GM23338 (cell line): ENCODE data around the gene ALPL. TPM values are rescaled to one million over a fixed set of nuclear protein-coding genes. Genes with fewer than 3 reads are reported as not detected.

Source experiments
- ATAC-seq: fragments of 200-7000 bp; cut with Tn5 transposase; 3 replicates; pipeline ENCODE4 v1.9.1; 2020
- DNase-seq: peaks from one replicate; pipeline ENCODE4 v3.0.0-alpha.2; 2015; ENCODE audit warnings: low spot score
- H2AFZ ChIP-seq: fragments of 200-600 bp; sonication (generic); 2 replicates; pipeline ENCODE4 v1.8.0; 2016; ENCODE audit warnings: antibody characterized with exemption, mild to moderate bottlenecking, moderate library complexity
- H3F3A ChIP-seq: fragments of 200-600 bp; sonication (generic); replicated peaks from 2 replicates; pipeline ENCODE4 v1.8.0; 2017; ENCODE audit warnings: antibody characterized with exemption, mixed run types, low read depth
- H3K27ac ChIP-seq: fragments of 200-600 bp; sonication (generic); 2 replicates; pipeline ENCODE4 v1.6.1; 2016; ENCODE audit warnings: low read depth
- H3K27me3 ChIP-seq: fragments of 200-600 bp; sonication (generic); 2 replicates; pipeline ENCODE4 v1.8.0; 2016; ENCODE audit warnings: mild to moderate bottlenecking, mixed run types, moderate library complexity; ENCODE audit not compliant: insufficient read depth
- H3K36me3 ChIP-seq: fragments of 200-600 bp; sonication (generic); 2 replicates; pipeline ENCODE4 v1.8.0; 2016; ENCODE audit warnings: mild to moderate bottlenecking; ENCODE audit not compliant: insufficient read depth
- H3K4me1 ChIP-seq: fragments of 200-600 bp; sonication (generic); 2 replicates; pipeline ENCODE4 v1.8.0; 2016; ENCODE audit warnings: mild to moderate bottlenecking, moderate library complexity; ENCODE audit not compliant: insufficient read depth
- H3K4me2 ChIP-seq: fragments of 200-600 bp; sonication (generic); 2 replicates; pipeline ENCODE4 v1.7.1; 2017; ENCODE audit warnings: mixed run types
- H3K4me3 ChIP-seq: fragments of 200-600 bp; sonication (generic); 2 replicates; pipeline ENCODE4 v1.6.1; 2016; ENCODE audit warnings: mixed run types
- H3K79me2 ChIP-seq: fragments of 200-600 bp; sonication (generic); replicated peaks from 2 replicates; pipeline ENCODE4 v1.8.0; 2017; ENCODE audit warnings: mild to moderate bottlenecking; ENCODE audit not compliant: insufficient read depth
- H3K9me2 ChIP-seq: fragments of 200-600 bp; sonication (generic); 2 replicates; pipeline ENCODE4 v1.8.0; 2017; ENCODE audit not compliant: insufficient read depth
- H4K20me1 ChIP-seq: fragments of 200-600 bp; sonication (generic); replicated peaks from 2 replicates; pipeline ENCODE4 v1.8.0; 2017; ENCODE audit warnings: mild to moderate bottlenecking; ENCODE audit not compliant: insufficient read depth
- H3K27ac Mint-ChIP-seq: 2 replicates; pipeline ENCODE4 v1.8.0; 2020; ENCODE audit warnings: inconsistent platforms, mild to moderate bottlenecking, moderate library complexity, mixed read lengths
- H3K27me3 Mint-ChIP-seq: 3 replicates; pipeline ENCODE4 v1.8.0; 2022; ENCODE audit warnings: low read depth, mild to moderate bottlenecking, moderate library complexity, mixed read lengths, inconsistent platforms; ENCODE audit not compliant: insufficient read depth, poor library complexity
- H3K36me3 Mint-ChIP-seq: 3 replicates; pipeline ENCODE4 v1.8.0; 2021; ENCODE audit warnings: low read depth, mild to moderate bottlenecking, inconsistent platforms, moderate library complexity, mixed read lengths
- H3K4me1 Mint-ChIP-seq: 3 replicates; pipeline ENCODE4 v1.8.0; 2020; ENCODE audit warnings: mild to moderate bottlenecking, inconsistent platforms, mixed read lengths
- H3K4me3 Mint-ChIP-seq: 3 replicates; pipeline ENCODE4 v1.8.0; 2021; ENCODE audit warnings: moderate library complexity, mild to moderate bottlenecking, inconsistent platforms, mixed read lengths
- H3K9me3 Mint-ChIP-seq: 3 replicates; pipeline ENCODE4 v1.8.0; 2020; ENCODE audit warnings: moderate library complexity, mild to moderate bottlenecking, inconsistent platforms, mixed read lengths
- CREB1 ChIP-seq: fragments of 250-450 bp; sonication (Bioruptor Pico); IDR thresholded peaks from 2 replicates; pipeline ENCODE4 v1.5.0; 2020; ENCODE audit warnings: low read depth, mild to moderate bottlenecking, moderate library complexity
- ETS1 ChIP-seq: IDR thresholded peaks from 2 replicates; pipeline ENCODE4 v1.6.1; 2016; ENCODE audit warnings: antibody characterized with exemption
- NANOG ChIP-seq: IDR thresholded peaks from 2 replicates; pipeline ENCODE4 v1.6.1; 2016; ENCODE audit warnings: antibody characterized with exemption, borderline replicate concordance
- POLR2AphosphoS5 ChIP-seq: IDR thresholded peaks from 2 replicates; pipeline ENCODE4 v1.6.1; 2016; ENCODE audit warnings: antibody characterized with exemption, low read depth
- STAT1 ChIP-seq: IDR thresholded peaks from one replicate; pipeline ENCODE4 v1.6.1; 2016; ENCODE audit warnings: antibody characterized with exemption; ENCODE audit not compliant: unreplicated experiment
- ZNF114 ChIP-seq: fragments of 250-450 bp; sonication (Bioruptor Pico); IDR thresholded peaks from 2 replicates; pipeline ENCODE4 v1.5.0; 2020; ENCODE audit warnings: mild to moderate bottlenecking, moderate library complexity
- polyA plus RNA-seq: library from polyadenylated mRNA; unstranded; fragments of >200 nt; fragmentation: Nextera tagmentation; extraction: Ambion mirVana; gene quantifications from 2 replicates; pipeline ENCODE4 v1.2.1, GENCODE V29; 2016
- total RNA-seq: library from RNA; depleted of rRNA; stranded (reverse); fragments of >200 nt; shearing (Covaris generic); gene quantifications from 2 replicates; pipeline ENCODE4 v1.2.3, GENCODE V29; 2014
- TF ChIP-seq, protein P1 (sequence below): fragments of 250-450 bp; sonication (Bioruptor Pico); IDR thresholded peaks from 2 replicates; pipeline ENCODE4 v1.5.0; 2020; ENCODE audit warnings: mild to moderate bottlenecking, moderate library complexity
- TF ChIP-seq, protein P2 (sequence below), 2 experiments: fragments of 200-600 bp in 1 of 2; sonication (generic) in 1 of 2; conservative IDR thresholded peaks; 2 replicates each; pipeline versions ENCODE4 v1.5.1 to v1.6.1; 2016 to 2017; ENCODE audit warnings: antibody characterized with exemption in 2 of 2, low read depth in 2 of 2, mild to moderate bottlenecking in 2 of 2, moderate library complexity in 1 of 2
- TF ChIP-seq, protein P3 (sequence below): IDR thresholded peaks from one replicate; pipeline ENCODE4 v1.6.1; 2018; ENCODE audit warnings: antibody characterized with exemption; ENCODE audit not compliant: unreplicated experiment

ALPL gene
- total and polyA plus RNA-seq, 2 experiments from 2014 or later: 116 to 187 TPM

DNA sequence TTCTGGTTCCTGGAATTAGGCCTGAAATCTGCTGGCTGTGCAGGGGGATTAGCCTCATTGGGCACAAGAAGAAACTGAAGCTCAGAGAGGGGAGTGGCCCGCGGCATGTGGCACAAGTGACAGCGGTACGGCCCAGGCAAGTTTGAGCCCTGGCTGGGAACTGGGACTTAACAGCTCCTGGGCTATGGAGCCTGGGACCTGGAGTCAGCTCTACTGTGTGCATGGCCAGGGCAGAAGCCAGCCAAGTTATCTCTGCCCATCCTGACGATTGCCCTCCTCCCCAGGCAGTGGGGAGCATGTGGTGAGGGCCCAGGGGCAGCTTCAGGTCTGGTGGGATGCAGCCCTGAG lies 61.3 kb downstream of the ALPL start (continued):
- TF ChIP-seq, protein P1, sequence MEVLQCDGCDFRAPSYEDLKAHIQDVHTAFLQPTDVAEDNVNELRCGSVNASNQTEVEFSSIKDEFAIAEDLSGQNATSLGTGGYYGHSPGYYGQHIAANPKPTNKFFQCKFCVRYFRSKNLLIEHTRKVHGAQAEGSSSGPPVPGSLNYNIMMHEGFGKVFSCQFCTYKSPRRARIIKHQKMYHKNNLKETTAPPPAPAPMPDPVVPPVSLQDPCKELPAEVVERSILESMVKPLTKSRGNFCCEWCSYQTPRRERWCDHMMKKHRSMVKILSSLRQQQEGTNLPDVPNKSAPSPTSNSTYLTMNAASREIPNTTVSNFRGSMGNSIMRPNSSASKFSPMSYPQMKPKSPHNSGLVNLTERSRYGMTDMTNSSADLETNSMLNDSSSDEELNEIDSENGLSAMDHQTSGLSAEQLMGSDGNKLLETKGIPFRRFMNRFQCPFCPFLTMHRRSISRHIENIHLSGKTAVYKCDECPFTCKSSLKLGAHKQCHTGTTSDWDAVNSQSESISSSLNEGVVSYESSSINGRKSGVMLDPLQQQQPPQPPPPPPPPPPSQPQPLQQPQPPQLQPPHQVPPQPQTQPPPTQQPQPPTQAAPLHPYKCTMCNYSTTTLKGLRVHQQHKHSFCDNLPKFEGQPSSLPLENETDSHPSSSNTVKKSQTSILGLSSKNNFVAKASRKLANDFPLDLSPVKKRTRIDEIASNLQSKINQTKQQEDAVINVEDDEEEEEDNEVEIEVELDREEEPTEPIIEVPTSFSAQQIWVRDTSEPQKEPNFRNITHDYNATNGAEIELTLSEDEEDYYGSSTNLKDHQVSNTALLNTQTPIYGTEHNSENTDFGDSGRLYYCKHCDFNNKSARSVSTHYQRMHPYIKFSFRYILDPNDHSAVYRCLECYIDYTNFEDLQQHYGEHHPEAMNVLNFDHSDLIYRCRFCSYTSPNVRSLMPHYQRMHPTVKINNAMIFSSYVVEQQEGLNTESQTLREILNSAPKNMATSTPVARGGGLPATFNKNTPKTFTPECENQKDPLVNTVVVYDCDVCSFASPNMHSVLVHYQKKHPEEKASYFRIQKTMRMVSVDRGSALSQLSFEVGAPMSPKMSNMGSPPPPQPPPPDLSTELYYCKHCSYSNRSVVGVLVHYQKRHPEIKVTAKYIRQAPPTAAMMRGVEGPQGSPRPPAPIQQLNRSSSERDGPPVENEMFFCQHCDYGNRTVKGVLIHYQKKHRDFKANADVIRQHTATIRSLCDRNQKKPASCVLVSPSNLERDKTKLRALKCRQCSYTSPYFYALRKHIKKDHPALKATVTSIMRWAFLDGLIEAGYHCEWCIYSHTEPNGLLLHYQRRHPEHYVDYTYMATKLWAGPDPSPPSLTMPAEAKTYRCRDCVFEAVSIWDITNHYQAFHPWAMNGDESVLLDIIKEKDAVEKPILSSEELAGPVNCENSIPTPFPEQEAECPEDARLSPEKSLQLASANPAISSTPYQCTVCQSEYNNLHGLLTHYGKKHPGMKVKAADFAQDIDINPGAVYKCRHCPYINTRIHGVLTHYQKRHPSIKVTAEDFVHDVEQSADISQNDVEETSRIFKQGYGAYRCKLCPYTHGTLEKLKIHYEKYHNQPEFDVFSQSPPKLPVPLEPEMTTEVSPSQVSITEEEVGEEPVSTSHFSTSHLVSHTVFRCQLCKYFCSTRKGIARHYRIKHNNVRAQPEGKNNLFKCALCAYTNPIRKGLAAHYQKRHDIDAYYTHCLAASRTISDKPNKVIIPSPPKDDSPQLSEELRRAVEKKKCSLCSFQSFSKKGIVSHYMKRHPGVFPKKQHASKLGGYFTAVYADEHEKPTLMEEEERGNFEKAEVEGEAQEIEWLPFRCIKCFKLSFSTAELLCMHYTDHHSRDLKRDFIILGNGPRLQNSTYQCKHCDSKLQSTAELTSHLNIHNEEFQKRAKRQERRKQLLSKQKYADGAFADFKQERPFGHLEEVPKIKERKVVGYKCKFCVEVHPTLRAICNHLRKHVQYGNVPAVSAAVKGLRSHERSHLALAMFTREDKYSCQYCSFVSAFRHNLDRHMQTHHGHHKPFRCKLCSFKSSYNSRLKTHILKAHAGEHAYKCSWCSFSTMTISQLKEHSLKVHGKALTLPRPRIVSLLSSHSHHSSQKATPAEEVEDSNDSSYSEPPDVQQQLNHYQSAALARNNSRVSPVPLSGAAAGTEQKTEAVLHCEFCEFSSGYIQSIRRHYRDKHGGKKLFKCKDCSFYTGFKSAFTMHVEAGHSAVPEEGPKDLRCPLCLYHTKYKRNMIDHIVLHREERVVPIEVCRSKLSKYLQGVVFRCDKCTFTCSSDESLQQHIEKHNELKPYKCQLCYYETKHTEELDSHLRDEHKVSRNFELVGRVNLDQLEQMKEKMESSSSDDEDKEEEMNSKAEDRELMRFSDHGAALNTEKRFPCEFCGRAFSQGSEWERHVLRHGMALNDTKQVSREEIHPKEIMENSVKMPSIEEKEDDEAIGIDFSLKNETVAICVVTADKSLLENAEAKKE (CRISPR knock-in tag): no peak
- TF ChIP-seq, protein P2, sequence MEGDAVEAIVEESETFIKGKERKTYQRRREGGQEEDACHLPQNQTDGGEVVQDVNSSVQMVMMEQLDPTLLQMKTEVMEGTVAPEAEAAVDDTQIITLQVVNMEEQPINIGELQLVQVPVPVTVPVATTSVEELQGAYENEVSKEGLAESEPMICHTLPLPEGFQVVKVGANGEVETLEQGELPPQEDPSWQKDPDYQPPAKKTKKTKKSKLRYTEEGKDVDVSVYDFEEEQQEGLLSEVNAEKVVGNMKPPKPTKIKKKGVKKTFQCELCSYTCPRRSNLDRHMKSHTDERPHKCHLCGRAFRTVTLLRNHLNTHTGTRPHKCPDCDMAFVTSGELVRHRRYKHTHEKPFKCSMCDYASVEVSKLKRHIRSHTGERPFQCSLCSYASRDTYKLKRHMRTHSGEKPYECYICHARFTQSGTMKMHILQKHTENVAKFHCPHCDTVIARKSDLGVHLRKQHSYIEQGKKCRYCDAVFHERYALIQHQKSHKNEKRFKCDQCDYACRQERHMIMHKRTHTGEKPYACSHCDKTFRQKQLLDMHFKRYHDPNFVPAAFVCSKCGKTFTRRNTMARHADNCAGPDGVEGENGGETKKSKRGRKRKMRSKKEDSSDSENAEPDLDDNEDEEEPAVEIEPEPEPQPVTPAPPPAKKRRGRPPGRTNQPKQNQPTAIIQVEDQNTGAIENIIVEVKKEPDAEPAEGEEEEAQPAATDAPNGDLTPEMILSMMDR (conservative IDR thresholded peaks at IDR 0.05; ENCODE audit: low read depth in 2 of 2): no peak
- TF ChIP-seq CREB1 (CRISPR knock-in tag) (no peak), ZNF114 (CRISPR knock-in tag) (no peak), STAT1 (no peak), POLR2AphosphoS5 (no peak)

GRCh38 chr1:21570885-21571284 lies 61.7 kb downstream of the ALPL start:
- peaks cover 8% of the 10 kb centered on the region for H3K4me1 Mint-ChIP-seq
- TF ChIP-seq NANOG (no peak), CREB1 (CRISPR knock-in tag) (no peak), ETS1 (no peak), POLR2AphosphoS5 (no peak)
- TF ChIP-seq, protein P3, sequence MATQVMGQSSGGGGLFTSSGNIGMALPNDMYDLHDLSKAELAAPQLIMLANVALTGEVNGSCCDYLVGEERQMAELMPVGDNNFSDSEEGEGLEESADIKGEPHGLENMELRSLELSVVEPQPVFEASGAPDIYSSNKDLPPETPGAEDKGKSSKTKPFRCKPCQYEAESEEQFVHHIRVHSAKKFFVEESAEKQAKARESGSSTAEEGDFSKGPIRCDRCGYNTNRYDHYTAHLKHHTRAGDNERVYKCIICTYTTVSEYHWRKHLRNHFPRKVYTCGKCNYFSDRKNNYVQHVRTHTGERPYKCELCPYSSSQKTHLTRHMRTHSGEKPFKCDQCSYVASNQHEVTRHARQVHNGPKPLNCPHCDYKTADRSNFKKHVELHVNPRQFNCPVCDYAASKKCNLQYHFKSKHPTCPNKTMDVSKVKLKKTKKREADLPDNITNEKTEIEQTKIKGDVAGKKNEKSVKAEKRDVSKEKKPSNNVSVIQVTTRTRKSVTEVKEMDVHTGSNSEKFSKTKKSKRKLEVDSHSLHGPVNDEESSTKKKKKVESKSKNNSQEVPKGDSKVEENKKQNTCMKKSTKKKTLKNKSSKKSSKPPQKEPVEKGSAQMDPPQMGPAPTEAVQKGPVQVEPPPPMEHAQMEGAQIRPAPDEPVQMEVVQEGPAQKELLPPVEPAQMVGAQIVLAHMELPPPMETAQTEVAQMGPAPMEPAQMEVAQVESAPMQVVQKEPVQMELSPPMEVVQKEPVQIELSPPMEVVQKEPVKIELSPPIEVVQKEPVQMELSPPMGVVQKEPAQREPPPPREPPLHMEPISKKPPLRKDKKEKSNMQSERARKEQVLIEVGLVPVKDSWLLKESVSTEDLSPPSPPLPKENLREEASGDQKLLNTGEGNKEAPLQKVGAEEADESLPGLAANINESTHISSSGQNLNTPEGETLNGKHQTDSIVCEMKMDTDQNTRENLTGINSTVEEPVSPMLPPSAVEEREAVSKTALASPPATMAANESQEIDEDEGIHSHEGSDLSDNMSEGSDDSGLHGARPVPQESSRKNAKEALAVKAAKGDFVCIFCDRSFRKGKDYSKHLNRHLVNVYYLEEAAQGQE: no peak

More at GRCh38 chr1:21570885-21571284, 61.7 kb downstream of the ALPL start:
- Histone ChIP-seq H3K4me3 (no peak overlapping the region), H3F3A (no peaks in the 10 kb centered on the region), H3K27me3 (no peaks in the 10 kb centered on the region), H3K36me3 (no peaks in the 10 kb centered on the region), H3K4me2 (no peak overlapping the region), H4K20me1 (0 out of 2 replicates have a peak, but pooled peaks cover 3% of the 10 kb centered on the region), H3K27ac (no peak overlapping the region), H3K4me1 (peaks cover 6% of the 10 kb centered on the region; the same call in 1 of the 2 replicates), H3K9me2 (no peaks in the 10 kb centered on the region), H2AFZ (no peak overlapping the region), H3K79me2 (no peaks in the 10 kb centered on the region)
- H3K36me3 Mint-ChIP-seq: peaks cover 22% of the 10 kb centered on the region
- no peak for ATAC-seq
- no peaks in the 10 kb centered on the region for H3K9me3 Mint-ChIP-seq
- no peak overlapping the region for H3K27ac Mint-ChIP-seq
- H3K4me3 Mint-ChIP-seq: no peak overlapping the region
- no peak for DNase-seq
- H3K27me3 Mint-ChIP-seq: peaks cover 14% of the 10 kb centered on the region
